ENCODE measurements around the gene EIPR1. TPM values are rescaled to one million over a fixed set of nuclear protein-coding genes. Genes with fewer than 3 reads are reported as not detected.

EIPR1 gene
- total RNA-seq, 1 experiment from 2014 or later, result 27.8 TPM

- Histone ChIP-seq H3K79me1 (ENCODE audit: insufficient read depth, low read depth, low read length, poor library complexity, severe bottlenecking) (peaks cover 6% of the 10 kb centered on the region), H3K27ac (ENCODE audit: insufficient read length, low read depth, low read length) (no peak within 1 kb of the TSS), H3K27me3 (ENCODE audit: insufficient read depth, low read length) (no peaks in the 10 kb centered on the region), H3T11ph (ENCODE audit: low read length) (no peak within 1 kb of the TSS), H3K23ac (ENCODE audit: insufficient read length, low read depth, low read length) (no peak within 1 kb of the TSS), H3K79me2 (ENCODE audit: insufficient read depth, low read length) (peaks cover 5% of the 10 kb centered on the region; the same call in 1 of the 2 replicates), H2BK20ac (ENCODE audit: low read depth, low read length, poor library complexity, severe bottlenecking) (no peak within 1 kb of the TSS), H3K9ac (ENCODE audit: extremely low read depth, insufficient read length, low read length) (peak within 1 kb of the TSS; percentile 71), H3K9me3 (ENCODE audit: control insufficient read depth, low read depth, low read length) (no peaks in the 10 kb centered on the region), H2AK5ac (ENCODE audit: insufficient read length, low read length) (no peak within 1 kb of the TSS), H3K4me1 (ENCODE audit: insufficient read depth, low read length) (peaks cover 2% of the 10 kb centered on the region; the same call in 1 of the 2 replicates), H4K20me1 (ENCODE audit: control insufficient read depth, insufficient read depth, insufficient read length) (no peaks in the 10 kb centered on the region), H4K5ac (ENCODE audit: insufficient read length, low read depth, low read length) (no peak within 1 kb of the TSS), H3K18ac (ENCODE audit: insufficient read length, low read depth, low read length) (peak within 1 kb of the TSS; percentile 28), H3K23me2 (ENCODE audit: insufficient read length, low read depth, low read length, poor library complexity, severe bottlenecking) (peaks cover 9% of the 10 kb centered on the region), H2BK5ac (ENCODE audit: insufficient read length, low read length) (no peak within 1 kb of the TSS), H4K8ac (replicated peaks; ENCODE audit: insufficient read length, low read depth, low read length) (no peak within 1 kb of the TSS), H3K4me2 (ENCODE audit: insufficient read depth, insufficient read length, low read length) (peak within 1 kb of the TSS; percentile 90), H2BK120ac (ENCODE audit: low read depth, low read length, poor library complexity, severe bottlenecking) (no peak within 1 kb of the TSS), H4K91ac (ENCODE audit: insufficient read length, low read depth, low read length) (no peak within 1 kb of the TSS), H3K14ac (ENCODE audit: insufficient read depth, low read length) (peak within 1 kb of the TSS; percentile 72), H3K56ac (ENCODE audit: insufficient read length, low read depth, low read length) (no peak within 1 kb of the TSS), H3K4ac (ENCODE audit: low read depth, low read length) (no peak within 1 kb of the TSS), H2AFZ (ENCODE audit: low read length) (no peak within 1 kb of the TSS), H2BK15ac (ENCODE audit: low read depth, low read length) (no peak within 1 kb of the TSS), H2BK12ac (ENCODE audit: insufficient read length, low read depth, low read length) (no peak within 1 kb of the TSS)
- Mint-ChIP-seq H3K4me3 (peak within 1 kb of the TSS; percentile 97), H3K27ac (peak within 1 kb of the TSS; percentile 28 to 95 (median 94); a peak in 5 of 7 replicates), H3K27me3 (ENCODE audit: low read depth) (no peaks in the 10 kb centered on the region), H3K36me3 (ENCODE audit: insufficient read depth in 1 of 3, low read depth in 3 of 3) (peaks cover 8 to 19% (median 10%) of the 10 kb centered on the region in 3 experiments), H3K4me1 (peaks cover 21 to 27% of the 10 kb centered on the region in 2 experiments), H3K9me3 (peaks cover 0 to 2% of the 10 kb centered on the region in 2 experiments; a peak in 1 of 5 replicates)
- DNase-seq, result peak; percentile 96
- TF ChIP-seq, protein P1, sequence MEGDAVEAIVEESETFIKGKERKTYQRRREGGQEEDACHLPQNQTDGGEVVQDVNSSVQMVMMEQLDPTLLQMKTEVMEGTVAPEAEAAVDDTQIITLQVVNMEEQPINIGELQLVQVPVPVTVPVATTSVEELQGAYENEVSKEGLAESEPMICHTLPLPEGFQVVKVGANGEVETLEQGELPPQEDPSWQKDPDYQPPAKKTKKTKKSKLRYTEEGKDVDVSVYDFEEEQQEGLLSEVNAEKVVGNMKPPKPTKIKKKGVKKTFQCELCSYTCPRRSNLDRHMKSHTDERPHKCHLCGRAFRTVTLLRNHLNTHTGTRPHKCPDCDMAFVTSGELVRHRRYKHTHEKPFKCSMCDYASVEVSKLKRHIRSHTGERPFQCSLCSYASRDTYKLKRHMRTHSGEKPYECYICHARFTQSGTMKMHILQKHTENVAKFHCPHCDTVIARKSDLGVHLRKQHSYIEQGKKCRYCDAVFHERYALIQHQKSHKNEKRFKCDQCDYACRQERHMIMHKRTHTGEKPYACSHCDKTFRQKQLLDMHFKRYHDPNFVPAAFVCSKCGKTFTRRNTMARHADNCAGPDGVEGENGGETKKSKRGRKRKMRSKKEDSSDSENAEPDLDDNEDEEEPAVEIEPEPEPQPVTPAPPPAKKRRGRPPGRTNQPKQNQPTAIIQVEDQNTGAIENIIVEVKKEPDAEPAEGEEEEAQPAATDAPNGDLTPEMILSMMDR (conservative IDR thresholded peaks at IDR 0.05), result peak; percentile 58
- WGBS (ENCODE audit: extremely low coverage, insufficient read length, low lambda C conversion rate), result no CpG with 5 or more reads among the region's 61 CpGs
These were observed 2.3 kb upstream of the EIPR1 start, which contains the start of gene TRAPPC12 for GRCh38 chr2:3379647-3380534. Gene TRAPPC12 (plus strand): TSS chr2:3379694. CDS start chr2:3387624, 7,930 bp downstream.
